CD4-positive, alpha-beta T cell (primary cell): ENCODE measurements around the gene PTTG1IP. TPM values are rescaled to one million over a fixed set of nuclear protein-coding genes. Genes with fewer than 3 reads are reported as not detected.

Experiments used
- ATAC-seq: fragments of 200-7000 bp; cut with Tn5 transposase; one replicate; pipeline ENCODE4 v1.10.0; 2022; ENCODE audit warnings: mild to moderate bottlenecking; ENCODE audit not compliant: poor library complexity
- CTCF ChIA-PET: fragments of 350-600 bp; sonication (Branson Sonifier 250); formaldehyde crosslinking; loops from one replicate; lab custom pipeline; 2021; ENCODE audit warnings: antibody characterized with exemption, inconsistent platforms; lab: Charles Lee
- POLR2A ChIA-PET: fragments of 350-600 bp; sonication (Branson Sonifier 250); formaldehyde crosslinking; loops from one replicate; lab custom pipeline; 2021; ENCODE audit warnings: antibody characterized with exemption, inconsistent platforms; lab: Charles Lee
- DNase-seq, 14 experiments: peaks; one replicate each; pipeline ENCODE4 v3.0.0-alpha.2; 2013 to 2020; ENCODE audit warnings: mixed read lengths in 2 of 14
- H3K27ac ChIP-seq, 2 donors: one replicate each; pipeline versions ENCODE4 v1.5.1 to v1.7.0; 2013; ENCODE audit warnings: low read length in 2 of 2, low read depth in 1 of 2, mild to moderate bottlenecking in 1 of 2
- H3K27me3 ChIP-seq, 2 experiments: 1 replicate in 1 of 2; 2 replicates in 1 of 2; pipeline versions ENCODE4 v1.6.1 to v1.7.0; 2013; ENCODE audit warnings: low read length in 2 of 2, control low read depth in 1 of 2, mild to moderate bottlenecking in 1 of 2, moderate library complexity in 1 of 2; ENCODE audit not compliant: insufficient read depth in 2 of 2, control insufficient read depth in 1 of 2
- H3K36me3 ChIP-seq: one replicate; pipeline ENCODE4 v1.6.1; 2013; ENCODE audit warnings: low read length, control low read depth; ENCODE audit not compliant: insufficient read depth
- H3K4me1 ChIP-seq: one replicate; pipeline ENCODE4 v1.6.1; 2013; ENCODE audit warnings: low read length, control low read depth; ENCODE audit not compliant: insufficient read depth
- H3K4me3 ChIP-seq: one replicate; pipeline ENCODE4 v1.5.1; 2013; ENCODE audit warnings: mild to moderate bottlenecking, low read length, moderate library complexity
- H3K9me3 ChIP-seq, 2 experiments: 1 replicate in 1 of 2; 2 replicates in 1 of 2; pipeline versions ENCODE4 v1.6.1 to v1.7.0; 2013; ENCODE audit warnings: low read length in 2 of 2, mild to moderate bottlenecking in 2 of 2, control low read depth in 1 of 2, moderate library complexity in 1 of 2; ENCODE audit not compliant: control insufficient read depth in 1 of 2, insufficient read depth in 1 of 2
- H3K27ac Mint-ChIP-seq: one replicate; pipeline ENCODE4 v1.8.0; 2020; ENCODE audit warnings: mixed read lengths
- H3K27me3 Mint-ChIP-seq: one replicate; pipeline ENCODE4 v1.8.0; 2021; ENCODE audit warnings: mixed read lengths
- H3K36me3 Mint-ChIP-seq: one replicate; pipeline ENCODE4 v1.8.0; 2021; ENCODE audit warnings: low read depth, mixed read lengths
- H3K4me1 Mint-ChIP-seq: one replicate; pipeline ENCODE4 v1.8.0; 2021; ENCODE audit warnings: low read depth, mixed read lengths
- H3K4me3 Mint-ChIP-seq: one replicate; pipeline ENCODE4 v1.8.0; 2020; ENCODE audit warnings: mild to moderate bottlenecking, mixed read lengths
- H3K9me3 Mint-ChIP-seq: one replicate; pipeline ENCODE4 v1.8.0; 2020; ENCODE audit warnings: mixed read lengths
- intact Hi-C, 2 experiments: fragments of 100-400 bp; cut with DNase I in 1 of 2; cut with micrococcal nuclease in 1 of 2; formaldehyde crosslinking; loops; one replicate each; pipeline versions ENCODE4 v1.15.1 to v1.9.0; 2023 to 2025; cut with DNase I, micrococcal nuclease
- total RNA-seq, 174 experiments: library from RNA in 2 of 174; stranded (reverse) in 2 of 174; gene quantifications; one replicate each; pipeline ENCODE4 v1.2.3 and lab custom pipeline; 2021 to 2026
- TF ChIP-seq, protein P1 (sequence below): fragments of 200-600 bp; IDR thresholded peaks from one replicate; pipeline ENCODE4 v1.8.0; 2022; ENCODE audit warnings: antibody characterized with exemption, mild to moderate bottlenecking

The PTTG1IP gene
- total RNA-seq, 2 experiments from 2014 or later: 99.0 to 99.5 TPM

DNA sequence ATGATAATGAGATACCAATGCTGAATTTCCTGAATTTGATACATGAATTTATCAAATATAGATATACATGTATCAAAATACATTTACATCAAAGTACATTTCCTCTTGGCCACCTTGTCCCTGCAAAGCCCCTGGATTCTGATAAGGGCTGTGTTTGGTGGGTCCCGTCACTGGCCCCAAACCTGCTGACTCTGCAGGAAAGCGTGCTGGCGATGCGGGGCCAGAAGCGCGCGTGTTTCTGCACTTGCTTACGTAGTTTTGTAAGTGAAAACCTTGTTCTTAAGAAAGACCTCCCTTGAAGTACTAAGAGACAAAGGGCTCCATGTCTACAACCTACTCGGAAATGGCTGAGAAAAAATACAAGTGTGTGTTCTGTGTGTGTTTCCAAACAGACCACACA is 36.2 kb upstream of the PTTG1IP start:
- Histone ChIP-seq H3K27me3 (no peaks in the 10 kb centered on the region), H3K9me3 (no peaks in the 10 kb centered on the region), H3K27ac (peak overlapping the region in 1 of 2 donors; percentile 29), H3K4me1 (peaks cover 97% of the 10 kb centered on the region), H3K36me3 (peaks cover 60% of the 10 kb centered on the region), H3K4me3 (no peak overlapping the region)
- DNase-seq (no peak), ATAC-seq (no peak)
- Mint-ChIP-seq H3K27me3 (no peaks in the 10 kb centered on the region), H3K27ac (peak overlapping the region; percentile 88), H3K4me3 (peak overlapping the region; percentile 73), H3K36me3 (peaks cover 51% of the 10 kb centered on the region), H3K9me3 (no peaks in the 10 kb centered on the region), H3K4me1 (peaks cover 60% of the 10 kb centered on the region)
- CTCF ChIA-PET: interaction anchor here (1.8 kb wide), 1 partner anchor 108 kb away, joined by 4 read pairs; the partner anchor contains the start of gene UBE2G2
- POLR2A ChIA-PET: interaction anchor here (1.6 to 10.8 kb wide), 3 partner anchors 11 to 36 kb away, joined by 5 to 362 read pairs (median 14); partner anchors contain the start of genes ITGB2 and PTTG1IP
- TF ChIP-seq, protein P1, sequence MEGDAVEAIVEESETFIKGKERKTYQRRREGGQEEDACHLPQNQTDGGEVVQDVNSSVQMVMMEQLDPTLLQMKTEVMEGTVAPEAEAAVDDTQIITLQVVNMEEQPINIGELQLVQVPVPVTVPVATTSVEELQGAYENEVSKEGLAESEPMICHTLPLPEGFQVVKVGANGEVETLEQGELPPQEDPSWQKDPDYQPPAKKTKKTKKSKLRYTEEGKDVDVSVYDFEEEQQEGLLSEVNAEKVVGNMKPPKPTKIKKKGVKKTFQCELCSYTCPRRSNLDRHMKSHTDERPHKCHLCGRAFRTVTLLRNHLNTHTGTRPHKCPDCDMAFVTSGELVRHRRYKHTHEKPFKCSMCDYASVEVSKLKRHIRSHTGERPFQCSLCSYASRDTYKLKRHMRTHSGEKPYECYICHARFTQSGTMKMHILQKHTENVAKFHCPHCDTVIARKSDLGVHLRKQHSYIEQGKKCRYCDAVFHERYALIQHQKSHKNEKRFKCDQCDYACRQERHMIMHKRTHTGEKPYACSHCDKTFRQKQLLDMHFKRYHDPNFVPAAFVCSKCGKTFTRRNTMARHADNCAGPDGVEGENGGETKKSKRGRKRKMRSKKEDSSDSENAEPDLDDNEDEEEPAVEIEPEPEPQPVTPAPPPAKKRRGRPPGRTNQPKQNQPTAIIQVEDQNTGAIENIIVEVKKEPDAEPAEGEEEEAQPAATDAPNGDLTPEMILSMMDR: no peak
- intact Hi-C loops: loop anchor here (2.0 to 5.0 kb wide), 3 partner anchors 17 to 107 kb away; partner anchors contain the start of genes PTTG1IP (in 1 of the 2) and UBE2G2 (in 1 of the 2)

DNA sequence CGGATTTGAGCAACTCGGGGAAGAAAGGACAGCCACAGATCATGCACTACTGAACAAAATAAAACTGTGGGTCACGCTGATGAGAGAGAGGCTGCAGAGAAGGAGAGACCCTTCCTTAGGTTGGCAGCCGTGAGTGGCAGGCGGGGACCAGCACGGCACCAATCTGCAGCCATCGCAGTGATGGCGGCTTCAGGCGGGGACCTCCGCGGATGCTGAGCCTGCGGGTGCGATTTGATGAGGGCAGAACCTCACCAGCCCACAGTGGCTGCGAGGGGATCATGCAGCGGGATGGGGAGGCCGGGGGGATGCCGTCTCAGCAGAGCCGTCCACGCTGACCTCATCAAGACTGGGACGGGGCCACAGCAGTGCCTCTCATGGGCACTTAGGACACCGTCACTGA is 35.4 kb upstream of the PTTG1IP start:
- Histone ChIP-seq H3K36me3 (peaks cover 68% of the 10 kb centered on the region), H3K27me3 (no peaks in the 10 kb centered on the region), H3K4me3 (no peak overlapping the region), H3K9me3 (no peaks in the 10 kb centered on the region), H3K27ac (no peak overlapping the region), H3K4me1 (peaks cover 94% of the 10 kb centered on the region)
- H3K27me3 Mint-ChIP-seq: no peaks in the 10 kb centered on the region
- intact Hi-C loops: no loop called here
- POLR2A ChIA-PET: interaction anchor here (1.6 to 3.7 kb wide), 3 partner anchors 8 to 23 kb away, joined by 4 to 14 read pairs (median 11); partner anchors contain the start of gene ITGB2
- peaks cover 59% of the 10 kb centered on the region for H3K4me1 Mint-ChIP-seq
- ATAC-seq: no peak
- CTCF ChIA-PET: interaction anchor here (0.6 to 1.8 kb wide), 2 partner anchors 18 to 108 kb away, joined by 3 to 4 read pairs; partner anchors contain the start of gene UBE2G2
- peaks cover 59% of the 10 kb centered on the region for H3K36me3 Mint-ChIP-seq
- H3K27ac Mint-ChIP-seq: peak overlapping the region; percentile 88
- H3K9me3 Mint-ChIP-seq: no peaks in the 10 kb centered on the region
- TF ChIP-seq, protein P1: no peak
- no peak for DNase-seq
- H3K4me3 Mint-ChIP-seq: peak overlapping the region; percentile 73

DNA sequence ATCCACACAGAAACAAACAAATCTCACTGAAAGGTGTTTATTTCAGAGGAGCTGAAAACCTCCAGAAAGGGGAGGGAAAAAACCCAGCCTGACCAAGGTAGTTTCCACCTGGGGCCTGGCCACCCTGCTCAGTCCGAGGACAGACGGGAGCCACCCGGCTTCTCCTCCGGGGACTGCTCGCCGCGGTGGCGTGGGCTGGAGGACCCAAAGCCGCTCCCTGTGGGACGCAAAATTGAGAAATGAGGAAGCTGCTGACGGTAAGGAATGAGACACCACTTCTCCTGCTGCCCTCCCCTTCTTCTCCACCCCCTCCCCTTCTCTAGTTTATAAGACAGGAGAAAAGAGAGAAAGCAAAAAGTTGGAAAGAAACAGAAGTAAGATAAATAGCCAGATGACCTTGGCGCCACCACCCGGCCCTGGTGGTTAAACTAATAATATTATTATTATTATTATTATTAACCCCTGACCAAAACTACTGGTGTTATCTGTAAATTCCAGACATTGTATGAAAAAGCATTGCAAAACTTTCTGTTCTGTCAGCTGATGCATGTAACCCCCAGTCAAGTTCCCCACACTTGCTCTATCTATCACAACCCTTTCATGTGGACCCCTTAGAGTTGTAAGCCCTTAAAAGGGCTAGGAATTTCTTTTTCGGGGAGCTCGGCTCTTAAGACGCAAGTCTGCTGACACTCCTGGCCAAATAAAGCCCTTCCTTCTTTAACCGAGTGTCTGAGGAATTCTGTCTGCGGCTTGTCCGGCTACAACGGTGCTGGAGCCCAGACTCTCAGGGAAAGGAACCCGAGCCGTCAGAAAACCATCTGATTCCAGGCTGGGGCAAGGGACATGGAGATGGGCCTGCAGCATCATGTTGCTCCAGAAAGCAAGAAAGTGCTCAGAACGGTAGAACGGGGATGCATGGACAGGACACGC is 34.7 kb upstream of the PTTG1IP start:
- Mint-ChIP-seq H3K27ac (peak overlapping the region; percentile 88), H3K4me1 (peaks cover 54% of the 10 kb centered on the region), H3K4me3 (peak overlapping the region; percentile 35), H3K9me3 (no peaks in the 10 kb centered on the region), H3K27me3 (no peaks in the 10 kb centered on the region), H3K36me3 (peaks cover 62% of the 10 kb centered on the region)
- H3K27me3 ChIP-seq: no peaks in the 10 kb centered on the region
- no peak for ATAC-seq
- H3K36me3 ChIP-seq: peaks cover 75% of the 10 kb centered on the region
- TF ChIP-seq, protein P1: no peak
- intact Hi-C loops: no loop called here
- no peaks in the 10 kb centered on the region for H3K9me3 ChIP-seq
- peak overlapping the region; percentile 49 to 52 for H3K27ac ChIP-seq
- ChIA-PET CTCF (interaction anchor here (0.6 to 1.8 kb wide), 3 partner anchors 11 to 19 kb away, joined by 3 to 4 read pairs (median 3); no protein-coding TSS in a partner anchor), POLR2A (interaction anchor here (1.4 to 3.7 kb wide), 7 partner anchors 9 to 34 kb away, joined by 4 to 19 read pairs (median 7); partner anchors contain the start of genes ITGB2 and PTTG1IP)
- peaks cover 88% of the 10 kb centered on the region for H3K4me1 ChIP-seq
- no peak overlapping the region for H3K4me3 ChIP-seq
- DNase-seq: peak in 1 of 14 experiments; percentile 57
